WERI-Rb-1 (cell line): Measurements from ENCODE around the gene ARSI.

ENCODE experiments used
- DNase-seq: peaks from one replicate; pipeline ENCODE4 v3.0.0-alpha.2; 2020
- H3K27ac ChIP-seq: fragments of 250-450 bp; sonication (Bioruptor Pico); 2 replicates; pipeline ENCODE4 v1.5.1; 2020; ENCODE audit warnings: mild to moderate bottlenecking, moderate library complexity
- H3K27me3 ChIP-seq: fragments of 250-450 bp; sonication (Bioruptor Pico); 2 replicates; pipeline ENCODE4 v1.5.1; 2021; ENCODE audit warnings: mild to moderate bottlenecking, low read depth, moderate library complexity; ENCODE audit not compliant: insufficient read depth, severe bottlenecking
- H3K36me3 ChIP-seq: fragments of 250-450 bp; sonication (Bioruptor Pico); 2 replicates; pipeline ENCODE4 v1.5.1; 2020; ENCODE audit warnings: mild to moderate bottlenecking, moderate library complexity
- H3K4me3 ChIP-seq: 2 replicates; pipeline ENCODE4 v1.5.1; 2011; ENCODE audit warnings: low read depth, mild to moderate bottlenecking, control low read depth, low read length
- H3K9me3 ChIP-seq: fragments of 250-450 bp; sonication (Bioruptor Pico); 2 replicates; pipeline ENCODE4 v1.5.1; 2021; ENCODE audit warnings: mild to moderate bottlenecking, moderate library complexity; ENCODE audit not compliant: severe bottlenecking
- TF ChIP-seq, protein P1 (sequence below): IDR thresholded peaks from 2 replicates; pipeline ENCODE4 v1.5.1; 2011; ENCODE audit warnings: low read depth, mild to moderate bottlenecking, control low read depth, inconsistent platforms, low read length

ARSI gene

DNA sequence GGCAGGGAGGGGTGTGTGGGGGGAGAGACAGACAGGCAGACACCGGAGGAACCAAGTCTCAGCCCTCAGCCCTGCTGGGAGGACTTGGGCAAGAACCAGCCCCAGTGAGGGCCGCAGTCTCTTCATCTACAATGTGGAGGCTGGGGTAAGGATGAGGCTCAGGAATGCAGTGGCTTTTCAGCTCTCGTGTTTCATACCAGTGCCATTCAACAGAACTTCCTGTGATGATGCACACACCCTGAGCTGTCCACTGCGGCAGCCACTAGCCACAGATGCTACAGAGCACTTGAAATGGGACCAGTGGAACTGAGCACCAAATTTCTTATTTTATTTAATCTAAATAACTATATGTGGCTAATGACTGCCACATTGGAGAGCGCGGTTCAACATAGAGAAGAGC, 23.8 kb downstream of the ARSI start:
- Histone ChIP-seq H3K4me3 (no peak overlapping the region), H3K27ac (no peak overlapping the region), H3K27me3 (no peaks in the 10 kb centered on the region), H3K9me3 (no peaks in the 10 kb centered on the region), H3K36me3 (no peaks in the 10 kb centered on the region)
- TF ChIP-seq, protein P1, sequence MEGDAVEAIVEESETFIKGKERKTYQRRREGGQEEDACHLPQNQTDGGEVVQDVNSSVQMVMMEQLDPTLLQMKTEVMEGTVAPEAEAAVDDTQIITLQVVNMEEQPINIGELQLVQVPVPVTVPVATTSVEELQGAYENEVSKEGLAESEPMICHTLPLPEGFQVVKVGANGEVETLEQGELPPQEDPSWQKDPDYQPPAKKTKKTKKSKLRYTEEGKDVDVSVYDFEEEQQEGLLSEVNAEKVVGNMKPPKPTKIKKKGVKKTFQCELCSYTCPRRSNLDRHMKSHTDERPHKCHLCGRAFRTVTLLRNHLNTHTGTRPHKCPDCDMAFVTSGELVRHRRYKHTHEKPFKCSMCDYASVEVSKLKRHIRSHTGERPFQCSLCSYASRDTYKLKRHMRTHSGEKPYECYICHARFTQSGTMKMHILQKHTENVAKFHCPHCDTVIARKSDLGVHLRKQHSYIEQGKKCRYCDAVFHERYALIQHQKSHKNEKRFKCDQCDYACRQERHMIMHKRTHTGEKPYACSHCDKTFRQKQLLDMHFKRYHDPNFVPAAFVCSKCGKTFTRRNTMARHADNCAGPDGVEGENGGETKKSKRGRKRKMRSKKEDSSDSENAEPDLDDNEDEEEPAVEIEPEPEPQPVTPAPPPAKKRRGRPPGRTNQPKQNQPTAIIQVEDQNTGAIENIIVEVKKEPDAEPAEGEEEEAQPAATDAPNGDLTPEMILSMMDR, result no peak
- DNase-seq, result no peak

GRCh38 chr5:150278046-150278730, 24.5 kb downstream of the ARSI start:
- Histone ChIP-seq H3K9me3 (no peaks in the 10 kb centered on the region), H3K27ac (no peak overlapping the region), H3K27me3 (no peaks in the 10 kb centered on the region), H3K4me3 (no peak overlapping the region), H3K36me3 (no peaks in the 10 kb centered on the region)
- TF ChIP-seq, protein P1, result no peak
- DNase-seq, result no peak

DNA sequence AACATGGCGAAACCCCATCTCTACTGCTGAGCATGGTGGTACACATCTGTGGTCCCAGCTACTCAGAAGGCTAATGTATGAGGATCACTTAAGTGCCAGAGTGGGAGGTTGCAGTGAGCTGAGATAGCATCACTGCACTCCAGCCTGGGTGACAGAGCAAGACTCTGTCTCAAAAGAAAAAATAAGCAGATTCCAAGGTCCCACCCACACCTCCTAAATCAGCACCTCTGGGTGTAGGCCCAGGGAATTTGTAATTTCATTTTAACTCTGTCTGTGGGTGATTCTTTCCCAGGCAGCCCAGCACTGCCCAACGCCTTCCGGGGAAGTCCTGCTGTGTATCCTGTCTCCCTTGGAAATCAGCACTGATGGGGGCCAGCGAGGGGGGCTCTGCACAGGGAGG, 25.7 kb downstream of the ARSI start:
- H3K36me3 ChIP-seq, result no peaks in the 10 kb centered on the region
- TF ChIP-seq, protein P1, result no peak
- no peak overlapping the region for H3K27ac ChIP-seq
- H3K9me3 ChIP-seq, result no peaks in the 10 kb centered on the region
- H3K4me3 ChIP-seq, result no peak overlapping the region
- no peaks in the 10 kb centered on the region for H3K27me3 ChIP-seq
- no peak for DNase-seq

DNA sequence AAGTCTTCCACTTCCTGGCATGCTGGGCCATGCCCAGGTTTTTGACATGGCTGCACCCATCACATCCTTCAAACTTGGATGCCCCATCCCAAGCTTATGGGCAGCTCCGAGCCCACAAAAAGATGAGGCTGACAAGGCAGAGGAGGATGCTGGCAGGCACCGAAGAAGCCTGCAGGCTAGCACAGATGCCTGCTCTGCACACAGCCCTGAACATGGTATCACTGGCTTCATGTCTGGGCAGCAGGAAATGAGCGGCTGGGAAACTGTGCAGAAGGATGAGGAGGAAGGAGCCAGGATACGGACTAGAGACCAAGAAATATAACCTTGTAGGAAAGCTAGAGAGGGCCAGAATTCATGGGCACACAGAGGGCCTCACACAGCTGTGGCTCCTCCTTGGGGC, 27.9 kb downstream of the ARSI start:
- H3K27ac ChIP-seq, result no peak overlapping the region
- H3K27me3 ChIP-seq, result no peaks in the 10 kb centered on the region
- H3K4me3 ChIP-seq, result no peak overlapping the region
- TF ChIP-seq, protein P1, result no peak
- no peaks in the 10 kb centered on the region for H3K36me3 ChIP-seq
- H3K9me3 ChIP-seq, result no peaks in the 10 kb centered on the region
- no peak for DNase-seq

DNA sequence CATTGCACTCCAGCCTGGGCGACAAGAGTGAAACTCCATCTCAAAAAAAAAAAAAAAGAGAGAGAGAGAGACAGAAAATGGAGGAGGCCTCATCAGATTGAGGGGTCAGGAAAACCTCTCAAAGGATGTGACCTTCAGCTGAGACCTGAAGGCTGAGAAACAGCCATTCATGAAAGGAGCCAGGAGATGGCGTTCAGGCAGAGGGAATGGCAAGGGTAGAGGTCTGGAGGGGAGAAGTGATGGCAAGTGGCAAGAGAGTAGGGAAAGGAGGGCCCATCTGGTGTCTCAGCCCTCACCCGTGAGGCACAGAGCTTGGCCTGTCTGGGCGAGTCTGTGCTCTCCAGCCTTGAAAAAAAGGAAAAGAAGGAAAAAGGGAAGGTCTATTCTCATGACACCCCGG, 30.2 kb downstream of the ARSI start:
- Histone ChIP-seq H3K9me3 (no peaks in the 10 kb centered on the region), H3K36me3 (no peaks in the 10 kb centered on the region), H3K27ac (no peak overlapping the region), H3K4me3 (no peak overlapping the region), H3K27me3 (no peaks in the 10 kb centered on the region)
- DNase-seq, result peak; percentile 82
- TF ChIP-seq, protein P1, result peak; percentile 88

DNA sequence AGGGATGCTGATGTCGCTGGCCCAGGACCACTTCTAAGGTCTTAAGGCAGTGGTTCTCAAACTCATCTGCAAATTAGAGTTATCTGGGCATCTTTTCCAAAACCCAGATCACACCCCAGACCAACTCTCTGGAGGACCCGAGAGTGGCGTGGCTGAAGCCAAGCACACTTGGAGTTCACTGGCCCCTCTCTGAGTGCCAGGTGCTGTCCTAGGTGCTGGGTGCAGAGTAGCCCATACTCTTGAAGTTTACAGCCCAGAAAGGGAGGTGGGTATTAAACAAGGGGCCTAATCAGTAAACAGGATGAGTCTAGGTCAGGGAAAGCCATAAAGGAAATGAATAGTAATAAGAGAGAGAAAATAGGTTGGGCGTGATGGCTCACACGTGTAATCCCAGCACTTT, 30.8 kb downstream of the ARSI start:
- no peak for DNase-seq
- TF ChIP-seq, protein P1, result no peak
- H3K27me3 ChIP-seq, result no peaks in the 10 kb centered on the region
- no peaks in the 10 kb centered on the region for H3K9me3 ChIP-seq
- H3K27ac ChIP-seq, result no peak overlapping the region
- H3K4me3 ChIP-seq, result no peak overlapping the region
- no peaks in the 10 kb centered on the region for H3K36me3 ChIP-seq
